ENCODE data around the gene CHCHD3. TPM values are rescaled to one million over a fixed set of nuclear protein-coding genes. Genes with fewer than 3 reads are reported as not detected.

Gene CHCHD3
- polyA plus RNA-seq, 3 donors, result 30.5 to 56.7 (median 48.8) TPM

DNA sequence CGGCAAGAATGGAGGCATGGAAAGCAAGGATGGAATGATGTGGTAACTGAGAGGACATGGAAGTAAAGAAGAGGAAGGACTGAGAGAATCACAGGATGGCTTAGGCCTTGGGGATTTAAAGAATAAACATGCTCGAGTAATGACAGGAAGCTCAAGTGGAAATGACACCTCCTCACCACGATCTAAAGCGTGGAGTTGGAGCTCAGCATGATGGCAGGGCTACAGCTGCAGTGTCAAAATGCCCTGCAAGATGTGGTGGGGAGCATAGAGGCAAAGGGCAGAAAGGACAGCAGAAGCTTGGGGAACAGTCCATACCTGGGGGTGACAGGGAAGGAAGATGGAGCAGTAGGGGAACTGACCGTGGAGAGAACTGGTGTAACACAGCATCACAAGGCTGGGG is 276.1 kb downstream of the CHCHD3 start:
- Mint-ChIP-seq H3K4me1 (peaks cover 5% of the 10 kb centered on the region), H3K36me3 (peaks cover 0 to 2% of the 10 kb centered on the region in 2 donors), H3K9me3 (no peaks in the 10 kb centered on the region), H3K4me3 (no peak overlapping the region), H3K27ac (no peak overlapping the region), H3K27me3 (ENCODE audit: low read depth in 3 of 3) (no peaks in the 10 kb centered on the region)
- H3K27ac ChIP-seq (ENCODE audit: low read depth in 1 of 2, low read length in 2 of 2), result no peak overlapping the region
- no peak overlapping the region for H3K4me3 ChIP-seq (replicated peaks in 1 of 3; ENCODE audit: low read depth in 2 of 3, low read length in 3 of 3)
- H3K36me3 ChIP-seq (replicated peaks in 1 of 2; ENCODE audit: control insufficient read depth in 1 of 2, insufficient read depth in 2 of 2, low read length in 2 of 2), result no peaks in the 10 kb centered on the region
- H4K20me1 ChIP-seq (ENCODE audit: insufficient read depth, low read length), result no peaks in the 10 kb centered on the region
- no peaks in the 10 kb centered on the region for H3K79me2 ChIP-seq (ENCODE audit: insufficient read depth, low read length)
- H3K27me3 ChIP-seq (ENCODE audit: control insufficient read depth in 2 of 2, insufficient read depth in 2 of 2, low read length in 2 of 2), result no peaks in the 10 kb centered on the region
- no peak overlapping the region for H3K4me2 ChIP-seq (replicated peaks; ENCODE audit: extremely low read depth, low read length, poor library complexity, severe bottlenecking)
- no peak overlapping the region for H2AFZ ChIP-seq (ENCODE audit: insufficient read depth, low read depth, low read length, poor library complexity, severe bottlenecking)
- WGBS (ENCODE audit: insufficient coverage), result 95% methylated on average over 2 of the region's 5 CpGs
- H3K9ac ChIP-seq (ENCODE audit: insufficient read depth, low read length, poor library complexity, severe bottlenecking), result no peak overlapping the region
- DNase-seq, result no peak
- H3K9me3 ChIP-seq (replicated peaks in 1 of 2; ENCODE audit: control insufficient read depth in 1 of 2, insufficient read depth in 1 of 2, low read length in 2 of 2), result no peaks in the 10 kb centered on the region
- TF ChIP-seq, protein P1, sequence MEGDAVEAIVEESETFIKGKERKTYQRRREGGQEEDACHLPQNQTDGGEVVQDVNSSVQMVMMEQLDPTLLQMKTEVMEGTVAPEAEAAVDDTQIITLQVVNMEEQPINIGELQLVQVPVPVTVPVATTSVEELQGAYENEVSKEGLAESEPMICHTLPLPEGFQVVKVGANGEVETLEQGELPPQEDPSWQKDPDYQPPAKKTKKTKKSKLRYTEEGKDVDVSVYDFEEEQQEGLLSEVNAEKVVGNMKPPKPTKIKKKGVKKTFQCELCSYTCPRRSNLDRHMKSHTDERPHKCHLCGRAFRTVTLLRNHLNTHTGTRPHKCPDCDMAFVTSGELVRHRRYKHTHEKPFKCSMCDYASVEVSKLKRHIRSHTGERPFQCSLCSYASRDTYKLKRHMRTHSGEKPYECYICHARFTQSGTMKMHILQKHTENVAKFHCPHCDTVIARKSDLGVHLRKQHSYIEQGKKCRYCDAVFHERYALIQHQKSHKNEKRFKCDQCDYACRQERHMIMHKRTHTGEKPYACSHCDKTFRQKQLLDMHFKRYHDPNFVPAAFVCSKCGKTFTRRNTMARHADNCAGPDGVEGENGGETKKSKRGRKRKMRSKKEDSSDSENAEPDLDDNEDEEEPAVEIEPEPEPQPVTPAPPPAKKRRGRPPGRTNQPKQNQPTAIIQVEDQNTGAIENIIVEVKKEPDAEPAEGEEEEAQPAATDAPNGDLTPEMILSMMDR (IDR thresholded peaks at IDR 0.05), result no peak
- H3K4me1 ChIP-seq (ENCODE audit: control insufficient read depth in 1 of 2, insufficient read depth in 2 of 2, low read length in 2 of 2), result peaks cover 0 to 9% of the 10 kb centered on the region in 2 donors
- intact Hi-C loops (cut with micrococcal nuclease), result no loop called here

DNA sequence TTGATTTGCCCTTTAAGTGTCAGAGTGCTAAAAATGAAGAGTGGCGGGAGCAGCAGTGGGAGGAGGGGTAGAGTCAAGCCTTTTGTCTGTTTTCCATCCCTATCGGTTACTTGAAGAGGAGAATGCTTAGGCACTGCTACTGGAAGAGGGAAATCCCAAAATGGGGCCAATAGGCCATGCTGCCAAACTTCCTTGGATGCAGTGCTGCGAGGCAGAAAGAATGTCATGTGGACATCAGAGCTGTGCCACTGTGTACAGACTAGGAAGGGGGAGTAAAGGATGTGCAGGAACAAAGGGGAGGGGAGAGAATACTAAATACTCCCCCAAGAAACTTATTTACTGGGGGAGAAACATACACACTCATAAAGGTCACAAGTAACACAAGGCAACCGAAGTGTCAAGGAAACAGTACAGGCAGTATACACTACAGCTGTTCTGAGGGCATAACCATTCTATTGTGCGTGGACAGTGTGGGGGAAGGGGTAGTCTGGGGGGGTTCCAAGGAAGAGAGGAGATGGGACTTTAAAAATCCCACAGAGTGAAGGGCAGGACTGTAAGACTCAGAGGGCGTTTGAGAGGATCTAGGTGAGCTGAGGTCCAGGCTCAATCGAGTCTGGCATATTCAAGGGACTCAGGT is 276.9 kb downstream of the CHCHD3 start:
- no peaks in the 10 kb centered on the region for H3K27me3 Mint-ChIP-seq (ENCODE audit: low read depth in 3 of 3)
- TF ChIP-seq, protein P1 (IDR thresholded peaks at IDR 0.05), result no peak
- Histone ChIP-seq H3K36me3 (replicated peaks in 1 of 2; ENCODE audit: control insufficient read depth in 1 of 2, insufficient read depth in 2 of 2, low read length in 2 of 2) (no peaks in the 10 kb centered on the region), H3K9ac (ENCODE audit: insufficient read depth, low read length, poor library complexity, severe bottlenecking) (no peak overlapping the region), H3K9me3 (replicated peaks in 1 of 2; ENCODE audit: control insufficient read depth in 1 of 2, insufficient read depth in 1 of 2, low read length in 2 of 2) (no peaks in the 10 kb centered on the region), H2AFZ (ENCODE audit: insufficient read depth, low read depth, low read length, poor library complexity, severe bottlenecking) (no peak overlapping the region), H3K79me2 (ENCODE audit: insufficient read depth, low read length) (no peaks in the 10 kb centered on the region), H4K20me1 (ENCODE audit: insufficient read depth, low read length) (no peaks in the 10 kb centered on the region), H3K4me3 (replicated peaks in 1 of 3; ENCODE audit: low read depth in 2 of 3, low read length in 3 of 3) (no peak overlapping the region), H3K27ac (ENCODE audit: low read depth in 1 of 2, low read length in 2 of 2) (no peak overlapping the region), H3K27me3 (ENCODE audit: control insufficient read depth in 2 of 2, insufficient read depth in 2 of 2, low read length in 2 of 2) (no peaks in the 10 kb centered on the region), H3K4me2 (replicated peaks; ENCODE audit: extremely low read depth, low read length, poor library complexity, severe bottlenecking) (no peak overlapping the region), H3K4me1 (ENCODE audit: control insufficient read depth in 1 of 2, insufficient read depth in 2 of 2, low read length in 2 of 2) (peaks cover 0 to 9% of the 10 kb centered on the region in 2 donors)
- H3K36me3 Mint-ChIP-seq, result peaks cover 0 to 2% of the 10 kb centered on the region in 2 donors
- no peaks in the 10 kb centered on the region for H3K9me3 Mint-ChIP-seq
- intact Hi-C loops (cut with micrococcal nuclease), result no loop called here
- H3K4me3 Mint-ChIP-seq, result no peak overlapping the region
- H3K27ac Mint-ChIP-seq, result no peak overlapping the region
- 97% methylated on average over 5 of the region's 7 CpGs for WGBS (ENCODE audit: insufficient coverage)
- no peak for DNase-seq
- peaks cover 5% of the 10 kb centered on the region for H3K4me1 Mint-ChIP-seq
